CD8-positive, alpha-beta memory T cell (primary cell): Measurements from ENCODE around the gene UGCG. TPM values are rescaled to one million over a fixed set of nuclear protein-coding genes. Genes with fewer than 3 reads are reported as not detected.
"Not testable (repeated sequence)": the region's sequence is repeated elsewhere in the genome, so short reads cannot be mapped to it uniquely, and the experiment has no call there.

Source experiments
- CTCF ChIA-PET: fragments of 350-600 bp; sonication (Branson Sonifier 250); formaldehyde crosslinking; loops from one replicate; lab custom pipeline; 2021; ENCODE audit warnings: antibody characterized with exemption; lab: Charles Lee
- POLR2A ChIA-PET: fragments of 350-600 bp; sonication (Branson Sonifier 250); formaldehyde crosslinking; loops from one replicate; lab custom pipeline; 2021; ENCODE audit warnings: antibody characterized with exemption; lab: Charles Lee
- DNase-seq, 5 donors: peaks; one replicate each; pipeline versions ENCODE4 v3.0.0 to v3.0.0-alpha.2; 2020 to 2022; ENCODE audit warnings: mixed read lengths in 1 of 5
- H3K27ac ChIP-seq: one replicate; pipeline ENCODE4 v1.7.0; 2013; ENCODE audit warnings: low read depth, mild to moderate bottlenecking, low read length, moderate library complexity
- H3K27me3 ChIP-seq: 2 replicates; pipeline ENCODE4 v1.7.0; 2013; ENCODE audit warnings: low read length, mild to moderate bottlenecking; ENCODE audit not compliant: insufficient read depth, poor library complexity, severe bottlenecking
- H3K36me3 ChIP-seq: 2 replicates; pipeline ENCODE4 v1.7.0; 2013; ENCODE audit warnings: mild to moderate bottlenecking, low read length, moderate library complexity; ENCODE audit not compliant: insufficient read depth
- H3K4me1 ChIP-seq: 2 replicates; pipeline ENCODE4 v1.7.0; 2013; ENCODE audit warnings: mild to moderate bottlenecking, low read length, moderate library complexity; ENCODE audit not compliant: insufficient read depth
- H3K4me3 ChIP-seq: 2 replicates; pipeline ENCODE4 v1.7.0; 2013; ENCODE audit warnings: mild to moderate bottlenecking, low read length
- H3K9me3 ChIP-seq: 2 replicates; pipeline ENCODE4 v1.7.0; 2013; ENCODE audit warnings: mild to moderate bottlenecking, low read length
- H3K27ac Mint-ChIP-seq, 8 donors: one replicate each; pipeline ENCODE4 v1.8.0; 2020 to 2021; ENCODE audit warnings: mixed read lengths in 8 of 8, mild to moderate bottlenecking in 6 of 8, inconsistent platforms in 3 of 8, moderate library complexity in 3 of 8
- H3K27me3 Mint-ChIP-seq, 2 donors: one replicate each; pipeline ENCODE4 v1.8.0; 2020 to 2021; ENCODE audit warnings: mixed read lengths in 2 of 2, mild to moderate bottlenecking in 1 of 2, moderate library complexity in 1 of 2
- H3K36me3 Mint-ChIP-seq, 3 donors: one replicate each; pipeline ENCODE4 v1.8.0; 2020 to 2021; ENCODE audit warnings: mixed read lengths in 3 of 3, inconsistent platforms in 1 of 3, mild to moderate bottlenecking in 1 of 3
- H3K4me1 Mint-ChIP-seq, 3 donors: one replicate each; pipeline ENCODE4 v1.8.0; 2020 to 2021; ENCODE audit warnings: mixed read lengths in 3 of 3, inconsistent platforms in 1 of 3, mild to moderate bottlenecking in 1 of 3
- H3K4me3 Mint-ChIP-seq, 7 donors: one replicate each; pipeline ENCODE4 v1.8.0; 2020 to 2021; ENCODE audit warnings: mixed read lengths in 7 of 7, mild to moderate bottlenecking in 6 of 7, moderate library complexity in 4 of 7, inconsistent platforms in 2 of 7
- H3K9me3 Mint-ChIP-seq, 5 donors: one replicate each; pipeline ENCODE4 v1.8.0; 2020 to 2022; ENCODE audit warnings: mixed read lengths in 5 of 5, mild to moderate bottlenecking in 3 of 5, moderate library complexity in 2 of 5, inconsistent platforms in 1 of 5
- polyA plus RNA-seq: library from polyadenylated mRNA; unstranded; fragments of 300-500 nt; fragmentation: Illumina TruSeq; gene quantifications from one replicate; pipeline ENCODE4 v1.2.3, GENCODE V29; 2021
- total RNA-seq, 2 experiments: library from RNA; stranded (reverse); gene quantifications; one replicate each; pipeline ENCODE4 v1.2.3, GENCODE V29; 2021

UGCG gene
- total and polyA plus RNA-seq, 3 experiments from 2014 or later, result 13.1 to 23.2 (median 20.4) TPM

DNA sequence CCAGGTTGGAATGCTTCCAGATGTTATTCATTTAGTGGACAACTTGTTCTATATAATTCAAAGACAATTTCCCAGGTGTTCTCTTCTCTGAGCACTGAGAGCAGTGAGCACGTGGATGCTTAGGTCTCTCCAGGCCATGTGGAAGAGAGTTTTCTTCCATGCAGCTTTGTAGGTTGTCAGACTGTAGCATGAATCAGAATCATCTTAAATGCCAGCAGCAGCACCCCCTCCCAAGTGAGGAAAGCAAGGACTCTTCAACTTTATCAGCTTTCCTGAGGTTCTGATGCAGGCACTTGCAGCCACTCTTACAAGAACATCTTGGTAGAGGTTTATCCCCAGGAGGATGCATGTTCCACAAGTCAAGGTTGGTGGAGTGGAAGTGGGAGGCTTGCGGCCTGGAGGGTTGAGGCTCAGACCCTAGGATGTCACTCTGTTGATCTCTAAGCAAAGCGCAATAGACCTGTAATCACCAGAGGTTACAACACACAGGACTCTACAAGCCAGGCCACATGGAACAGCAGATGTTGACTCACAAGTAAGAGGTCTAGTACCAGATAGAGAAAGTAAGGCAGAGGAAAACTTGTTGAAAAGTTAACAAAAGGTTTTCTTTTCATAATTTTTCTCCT lies 47.7 kb downstream of the UGCG start:
- Mint-ChIP-seq H3K36me3 (no peaks in the 10 kb centered on the region), H3K27me3 (peaks cover 0 to 5% of the 10 kb centered on the region in 2 donors), H3K27ac (no peak overlapping the region), H3K4me1 (peaks cover 3 to 9% (median 5%) of the 10 kb centered on the region in 3 donors), H3K4me3 (peak overlapping the region in 1 of 7 donors; percentile 23), H3K9me3 (no peaks in the 10 kb centered on the region)
- Histone ChIP-seq H3K36me3 (no peaks in the 10 kb centered on the region), H3K27ac (no peak overlapping the region), H3K9me3 (no peaks in the 10 kb centered on the region), H3K4me3 (no peak overlapping the region), H3K4me1 (no peaks in the 10 kb centered on the region), H3K27me3 (no peaks in the 10 kb centered on the region)
- CTCF ChIA-PET, result no interaction called here
- POLR2A ChIA-PET, result no interaction called here
- no peak for DNase-seq

- Mint-ChIP-seq H3K9me3 (no peaks in the 10 kb centered on the region), H3K27me3 (peaks cover 0 to 5% of the 10 kb centered on the region in 2 donors), H3K27ac (no peak overlapping the region), H3K4me1 (peaks cover 3 to 9% (median 5%) of the 10 kb centered on the region in 3 donors), H3K4me3 (no peak overlapping the region), H3K36me3 (no peaks in the 10 kb centered on the region)
- Histone ChIP-seq H3K9me3 (no peaks in the 10 kb centered on the region), H3K36me3 (no peaks in the 10 kb centered on the region), H3K4me3 (no peak overlapping the region), H3K4me1 (no peaks in the 10 kb centered on the region), H3K27ac (no peak overlapping the region), H3K27me3 (no peaks in the 10 kb centered on the region)
- DNase-seq, result no peak
- ChIA-PET POLR2A (no interaction called here), CTCF (no interaction called here)
Observed at GRCh38 chr9:111945216-111945615, 48.6 kb downstream of the UGCG start.

GRCh38 chr9:111948109-111948508 lies 51.5 kb downstream of the UGCG start:
- H3K4me1 Mint-ChIP-seq, H3K27me3 ChIP-seq, CTCF ChIA-PET, H3K4me1 ChIP-seq, H3K36me3 ChIP-seq, H3K9me3 Mint-ChIP-seq, H3K27ac Mint-ChIP-seq, H3K4me3 Mint-ChIP-seq, H3K27ac ChIP-seq, H3K9me3 ChIP-seq, H3K4me3 ChIP-seq, POLR2A ChIA-PET, DNase-seq, H3K27me3 Mint-ChIP-seq, H3K36me3 Mint-ChIP-seq: not testable (repeated sequence)

DNA sequence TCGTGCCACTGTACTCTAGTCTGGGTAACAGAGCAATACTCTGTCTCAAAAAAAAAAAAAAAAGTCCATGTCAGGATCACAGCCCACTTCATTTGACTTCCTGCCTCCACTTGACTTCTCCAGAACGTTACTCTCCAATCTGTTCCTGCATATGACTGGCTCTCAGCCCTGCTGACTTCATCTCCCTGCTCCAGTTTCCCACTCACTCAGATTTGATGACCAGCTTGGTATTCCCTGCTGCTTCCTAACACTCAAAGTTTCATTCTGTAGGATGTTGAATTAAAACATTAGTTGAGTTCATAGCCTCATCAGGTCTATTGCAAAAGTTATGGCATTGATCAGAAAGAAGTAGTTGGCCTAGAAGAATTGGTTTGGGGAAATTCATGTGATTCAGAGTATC lies 52.3 kb downstream of the UGCG start:
- no peaks in the 10 kb centered on the region for H3K4me1 ChIP-seq
- no peak for DNase-seq
- H3K36me3 ChIP-seq, result no peaks in the 10 kb centered on the region
- Mint-ChIP-seq H3K27ac (no peak overlapping the region), H3K27me3 (peaks cover 0 to 8% of the 10 kb centered on the region in 2 donors), H3K9me3 (no peaks in the 10 kb centered on the region), H3K4me1 (peaks cover 3 to 9% (median 5%) of the 10 kb centered on the region in 3 donors), H3K36me3 (peaks cover 0 to 4% (median 0%) of the 10 kb centered on the region in 3 donors), H3K4me3 (no peak overlapping the region)
- POLR2A ChIA-PET, result no interaction called here
- H3K9me3 ChIP-seq, result no peaks in the 10 kb centered on the region
- no peaks in the 10 kb centered on the region for H3K27me3 ChIP-seq
- no peak overlapping the region for H3K4me3 ChIP-seq
- CTCF ChIA-PET, result no interaction called here
- no peak overlapping the region for H3K27ac ChIP-seq

DNA sequence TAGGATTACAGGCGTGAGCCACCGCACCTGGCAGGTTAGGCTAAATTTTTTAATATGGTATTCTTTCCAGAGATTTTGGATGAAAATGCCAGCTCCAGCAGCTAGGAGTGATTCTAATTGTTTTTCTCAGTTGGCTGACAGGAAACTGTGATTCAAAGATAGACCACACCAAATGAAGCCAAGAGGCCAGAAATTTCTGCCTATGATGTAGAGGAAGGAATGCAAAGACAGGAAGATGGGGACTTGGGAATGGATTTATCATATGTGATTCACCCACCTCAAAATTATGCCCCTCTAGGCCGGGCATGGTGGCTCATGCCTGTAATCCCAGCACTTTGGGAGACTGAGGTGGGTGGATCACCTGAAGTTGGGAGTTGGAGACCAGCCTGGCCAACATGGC lies 53.3 kb downstream of the UGCG start:
- Mint-ChIP-seq H3K36me3 (peaks cover 0 to 4% (median 0%) of the 10 kb centered on the region in 3 donors), H3K4me1 (peaks cover 0 to 8% (median 5%) of the 10 kb centered on the region in 3 donors), H3K9me3 (no peaks in the 10 kb centered on the region), H3K4me3 (no peak overlapping the region), H3K27me3 (peaks cover 0 to 5% of the 10 kb centered on the region in 2 donors), H3K27ac (no peak overlapping the region)
- POLR2A ChIA-PET, result no interaction called here
- Histone ChIP-seq H3K27me3 (no peaks in the 10 kb centered on the region), H3K4me1 (no peaks in the 10 kb centered on the region), H3K9me3 (no peaks in the 10 kb centered on the region), H3K36me3 (no peaks in the 10 kb centered on the region), H3K27ac (no peak overlapping the region), H3K4me3 (no peak overlapping the region)
- DNase-seq, result no peak
- CTCF ChIA-PET, result no interaction called here

GRCh38 chr9:111952559-111952958 lies 55.9 kb downstream of the UGCG start:
- no peak overlapping the region for H3K4me3 ChIP-seq
- H3K27ac ChIP-seq, result no peak overlapping the region
- no peaks in the 10 kb centered on the region for H3K9me3 ChIP-seq
- Mint-ChIP-seq H3K36me3 (peaks cover 0 to 4% (median 0%) of the 10 kb centered on the region in 3 donors), H3K9me3 (no peaks in the 10 kb centered on the region), H3K4me1 (peaks cover under 1 to 7% (median 4%) of the 10 kb centered on the region in 3 donors), H3K4me3 (no peak overlapping the region), H3K27me3 (peaks cover 0 to 6% of the 10 kb centered on the region in 2 donors), H3K27ac (no peak overlapping the region)
- no peaks in the 10 kb centered on the region for H3K4me1 ChIP-seq
- DNase-seq, result no peak
- H3K27me3 ChIP-seq, result no peaks in the 10 kb centered on the region
- H3K36me3 ChIP-seq, result no peaks in the 10 kb centered on the region
- ChIA-PET POLR2A (no interaction called here), CTCF (no interaction called here)

DNA sequence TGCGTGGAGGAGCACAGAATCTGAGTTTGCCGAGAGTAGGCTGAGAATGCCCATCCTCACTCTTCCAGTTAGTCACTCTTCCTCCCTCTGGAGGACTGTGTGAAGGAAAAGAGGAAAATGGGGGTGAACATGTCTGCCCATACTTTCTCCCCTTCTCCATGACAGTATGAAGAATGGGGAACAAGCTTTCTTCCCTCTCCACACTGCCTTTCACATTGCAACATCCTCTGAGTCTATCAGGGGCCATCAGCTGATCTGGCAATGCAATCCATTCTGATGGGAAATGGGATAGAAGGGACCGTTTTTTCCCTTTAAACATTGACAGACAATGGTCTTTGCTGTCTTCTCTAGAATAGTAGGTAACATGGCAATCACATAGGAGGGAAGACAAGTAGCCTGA lies 56.8 kb downstream of the UGCG start:
- Mint-ChIP-seq H3K4me1 (peaks cover 9 to 15% (median 12%) of the 10 kb centered on the region in 3 donors), H3K36me3 (peaks cover 0 to 4% (median 0%) of the 10 kb centered on the region in 3 donors), H3K9me3 (no peaks in the 10 kb centered on the region), H3K4me3 (no peak overlapping the region), H3K27me3 (peaks cover 0 to 6% of the 10 kb centered on the region in 2 donors), H3K27ac (no peak overlapping the region)
- DNase-seq, result no peak
- no peak overlapping the region for H3K27ac ChIP-seq
- no peaks in the 10 kb centered on the region for H3K9me3 ChIP-seq
- no peaks in the 10 kb centered on the region for H3K36me3 ChIP-seq
- ChIA-PET POLR2A (no interaction called here), CTCF (no interaction called here)
- no peak overlapping the region for H3K4me3 ChIP-seq
- H3K4me1 ChIP-seq, result no peaks in the 10 kb centered on the region
- H3K27me3 ChIP-seq, result no peaks in the 10 kb centered on the region

DNA sequence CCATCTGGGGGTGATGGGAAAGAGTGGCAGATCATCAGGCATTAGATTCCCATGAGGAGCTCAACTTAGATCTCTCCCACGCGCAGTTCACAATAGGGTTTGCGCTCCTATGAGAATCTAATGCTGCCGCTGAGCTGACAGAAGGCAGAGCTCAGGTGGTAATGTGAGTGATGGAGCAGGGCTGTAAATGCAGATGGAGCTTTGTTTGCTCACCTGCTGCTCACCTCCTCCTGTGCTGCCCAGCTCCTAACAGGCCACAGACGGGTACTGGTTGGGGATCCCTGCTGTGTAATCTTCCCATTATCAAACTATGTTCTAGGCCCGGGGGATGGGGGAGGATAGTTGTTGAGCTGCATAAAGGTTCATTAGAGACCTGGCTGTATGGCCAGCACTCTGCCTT lies 58.4 kb downstream of the UGCG start:
- Mint-ChIP-seq H3K36me3 (peaks cover 0 to 4% (median 0%) of the 10 kb centered on the region in 3 donors), H3K4me3 (no peak overlapping the region), H3K4me1 (peaks cover 10 to 22% (median 13%) of the 10 kb centered on the region in 3 donors), H3K27me3 (peaks cover 0 to 6% of the 10 kb centered on the region in 2 donors), H3K9me3 (no peaks in the 10 kb centered on the region), H3K27ac (peak overlapping the region in 1 of 8 donors; percentile 2)
- Histone ChIP-seq H3K36me3 (no peaks in the 10 kb centered on the region), H3K27ac (no peak overlapping the region), H3K4me3 (no peak overlapping the region), H3K27me3 (no peaks in the 10 kb centered on the region), H3K4me1 (no peaks in the 10 kb centered on the region), H3K9me3 (no peaks in the 10 kb centered on the region)
- DNase-seq, result no peak
- POLR2A ChIA-PET, result no interaction called here
- CTCF ChIA-PET, result interaction anchor here (1.1 to 1.4 kb wide), 2 partner anchors 16 to 195 kb away, joined by 3 to 4 read pairs; no protein-coding TSS in a partner anchor
